Fibroblast of skin of left biceps (primary cell): ENCODE results near the gene PITPNC1.
A peak's percentile ranks its signal among the peaks of the same experiment; 100 is the strongest.
"Not testable (repeated sequence)": the region's sequence is repeated elsewhere in the genome, so short reads cannot be mapped to it uniquely, and the experiment has no call there.

Source experiments
- DNase-seq, 2 experiments: peaks; one replicate each; pipeline ENCODE4 v3.0.0-alpha.2; 2013; ENCODE audit warnings: low read depth in 2 of 2

PITPNC1 gene

GRCh38 chr17:67619555-67619954 lies 242.5 kb downstream of the PITPNC1 start:
- DNase-seq: no peak

DNA sequence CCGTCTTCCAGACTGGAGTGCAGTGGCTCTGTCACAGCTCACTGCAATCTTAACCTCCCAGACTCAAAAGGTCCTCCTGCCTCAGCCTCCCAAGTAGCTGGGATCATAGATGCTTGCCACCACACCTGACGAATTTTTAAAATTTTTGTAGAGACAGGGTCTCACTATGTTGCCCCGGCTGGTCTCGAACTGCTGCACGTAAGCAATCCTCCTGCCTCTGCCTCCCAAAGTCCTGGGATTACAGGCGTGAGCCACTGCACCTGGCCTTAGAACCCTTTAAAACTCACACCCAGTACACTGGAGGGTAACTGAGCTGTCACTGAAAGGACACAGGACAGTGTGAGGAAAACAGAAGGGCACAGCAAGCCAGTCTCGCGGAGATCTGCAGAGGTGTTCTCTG lies 243.0 kb downstream of the PITPNC1 start:
- DNase-seq: no peak

GRCh38 chr17:67620636-67621035 lies 243.6 kb downstream of the PITPNC1 start:
- no peak for DNase-seq

- no peak for DNase-seq
Observed at GRCh38 chr17:67623767-67624166, 246.7 kb downstream of the PITPNC1 start.

- no peak for DNase-seq
Observed at GRCh38 chr17:67624886-67625656, 248.0 kb downstream of the PITPNC1 start.

- DNase-seq: no peak
Observed at GRCh38 chr17:67625971-67626370, 248.9 kb downstream of the PITPNC1 start.

- DNase-seq: no peak
Observed at GRCh38 chr17:67628580-67629013, 251.5 kb downstream of the PITPNC1 start.

DNA sequence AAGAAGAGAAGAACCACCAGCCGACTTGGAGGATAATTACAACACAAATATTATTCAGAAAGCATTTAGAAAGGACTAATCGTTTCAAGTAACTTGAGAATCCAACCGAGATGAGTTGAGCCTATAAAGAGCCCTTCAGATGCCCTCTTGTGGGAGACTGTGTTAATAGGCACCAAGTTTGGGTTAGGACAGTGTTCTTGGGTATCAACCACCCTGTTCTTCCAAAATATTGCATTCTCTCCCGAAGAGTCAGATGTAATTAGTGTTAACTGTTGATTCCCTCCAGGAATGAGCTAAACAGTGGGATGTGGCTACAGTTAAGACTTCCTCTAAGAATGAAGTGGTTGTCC lies 252.9 kb downstream of the PITPNC1 start:
- DNase-seq: peak in 1 of 2 experiments; percentile 17

DNA sequence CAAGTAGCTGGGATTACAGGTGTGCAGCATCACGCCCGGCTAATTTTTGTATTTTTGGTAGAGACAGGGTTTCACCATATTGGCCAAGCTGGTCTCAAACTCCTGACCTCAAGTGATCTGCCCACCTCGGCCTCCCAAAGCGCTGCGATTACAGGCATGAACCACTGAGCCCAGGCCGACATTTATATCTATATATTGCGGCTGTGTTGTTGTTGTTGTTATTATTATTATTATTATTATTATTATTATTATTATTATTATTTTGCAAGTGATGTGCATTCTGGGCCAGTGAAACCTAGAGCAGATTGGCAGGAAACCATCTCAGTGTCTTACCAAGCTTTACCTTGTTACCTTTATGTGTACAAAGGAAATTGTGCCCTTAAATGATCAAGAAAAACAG lies 253.8 kb downstream of the PITPNC1 start:
- not testable (repeated sequence) for DNase-seq

- peak in 1 of 2 experiments; percentile 15 for DNase-seq
Observed at GRCh38 chr17:67632141-67632540, 255.1 kb downstream of the PITPNC1 start.

DNA sequence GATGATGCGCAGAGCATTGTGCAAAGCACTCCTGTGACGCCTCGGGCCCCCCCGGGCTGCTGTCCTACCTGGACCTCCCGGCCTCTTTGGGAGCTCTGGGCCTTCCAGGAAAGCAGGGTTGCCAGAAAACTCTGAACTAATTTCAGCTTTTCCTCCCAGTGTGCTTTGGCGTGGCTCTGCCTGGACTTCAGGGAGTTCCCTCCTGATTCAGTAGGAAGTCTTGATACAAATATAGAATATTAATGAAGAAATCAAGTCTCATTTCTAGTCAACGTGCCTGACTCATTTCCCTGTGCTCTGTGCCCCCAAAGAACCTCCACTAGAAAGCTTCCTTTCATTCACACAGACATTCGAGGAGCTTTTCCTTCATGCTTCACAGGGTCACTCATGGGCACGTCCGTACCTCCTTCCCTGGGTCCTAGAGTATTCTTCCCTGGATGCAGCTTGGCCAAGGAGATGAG lies 256.7 kb downstream of the PITPNC1 start:
- no peak for DNase-seq

- no peak for DNase-seq
Observed at GRCh38 chr17:67635681-67636080, 258.6 kb downstream of the PITPNC1 start.

DNA sequence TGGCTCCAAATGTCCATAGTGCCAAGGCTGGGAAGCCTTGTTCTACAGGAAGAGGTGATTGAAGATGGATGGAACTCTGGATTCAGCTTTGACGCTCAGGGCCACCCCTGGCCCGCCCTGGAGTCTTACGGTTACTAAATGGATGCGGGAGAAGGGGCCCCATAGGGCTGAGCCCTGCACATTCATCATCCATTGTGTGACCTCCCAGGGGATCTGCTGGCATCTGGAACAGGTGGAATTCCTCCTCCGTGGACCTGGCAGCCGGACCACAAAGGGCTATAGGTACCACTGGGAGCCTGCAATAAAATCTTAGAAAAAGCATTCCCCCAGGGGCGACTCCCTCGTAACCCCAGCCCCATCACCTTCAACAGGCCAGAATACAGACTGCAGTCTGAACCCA lies 259.2 kb downstream of the PITPNC1 start:
- DNase-seq: no peak

GRCh38 chr17:67636834-67637520 lies 259.9 kb downstream of the PITPNC1 start:
- DNase-seq: no peak

- no peak for DNase-seq
Observed at GRCh38 chr17:67637901-67638641, 261.0 kb downstream of the PITPNC1 start.

DNA sequence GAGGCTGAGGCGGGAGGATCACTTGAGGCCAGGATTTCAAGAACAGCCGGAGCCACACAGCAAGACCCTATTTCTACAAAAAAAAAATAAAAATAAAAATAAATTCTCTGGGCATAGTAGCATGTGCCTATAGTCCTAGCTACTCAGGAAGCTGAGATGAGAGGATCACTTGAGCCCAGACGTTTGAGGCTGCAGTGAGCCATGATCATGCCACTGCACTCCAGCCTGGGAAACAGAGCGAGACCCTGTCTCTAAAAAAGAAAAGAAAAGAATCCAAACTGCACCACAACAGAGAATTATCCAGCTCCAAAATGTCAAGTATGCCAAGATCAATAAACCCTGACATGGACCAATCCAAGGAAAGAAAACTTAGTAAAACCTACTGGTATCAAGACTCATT lies 261.8 kb downstream of the PITPNC1 start:
- DNase-seq: no peak

DNA sequence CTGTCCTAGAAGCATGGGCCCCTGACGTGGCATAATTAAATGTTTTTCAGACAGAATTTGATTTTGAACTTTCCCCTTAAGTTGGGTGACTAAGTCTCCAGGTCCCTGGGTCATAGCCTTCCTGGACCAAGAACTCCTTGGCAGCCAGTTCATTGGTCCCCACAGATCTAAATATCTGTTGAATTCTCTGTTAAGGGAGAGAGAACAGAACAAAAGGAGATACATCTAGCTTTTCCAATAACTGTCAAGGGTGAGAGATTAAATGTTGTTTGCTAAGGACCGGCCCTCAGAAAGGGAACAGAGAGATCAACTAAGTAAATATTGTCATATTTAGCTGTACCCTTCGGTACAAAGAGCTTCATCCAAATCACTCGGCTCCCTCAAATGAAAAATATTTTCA lies 262.5 kb downstream of the PITPNC1 start:
- no peak for DNase-seq

DNA sequence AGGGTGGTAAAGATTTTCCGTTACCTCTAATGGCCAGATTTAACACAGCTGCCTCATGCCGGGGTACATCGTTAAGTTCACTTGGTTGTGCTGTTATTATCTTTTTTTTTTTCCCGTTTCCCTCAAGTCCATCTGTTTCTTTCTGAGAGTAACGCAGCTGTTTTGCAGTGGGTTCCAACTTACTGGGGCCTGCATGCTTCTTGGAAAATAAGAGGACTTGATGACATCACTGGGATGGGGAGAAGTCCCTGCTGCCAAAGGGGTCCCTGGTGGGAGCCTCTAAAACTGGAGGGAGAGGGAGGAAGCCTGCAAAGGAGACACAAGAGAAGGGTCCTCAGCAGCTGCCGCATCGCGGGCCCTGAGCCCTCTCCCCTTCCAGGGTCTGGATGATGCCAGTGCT lies 262.9 kb downstream of the PITPNC1 start:
- no peak for DNase-seq

- no peak for DNase-seq
Observed at GRCh38 chr17:67642488-67642887, 265.4 kb downstream of the PITPNC1 start.

- no peak for DNase-seq
Observed at GRCh38 chr17:67644061-67644460, 267.0 kb downstream of the PITPNC1 start.

DNA sequence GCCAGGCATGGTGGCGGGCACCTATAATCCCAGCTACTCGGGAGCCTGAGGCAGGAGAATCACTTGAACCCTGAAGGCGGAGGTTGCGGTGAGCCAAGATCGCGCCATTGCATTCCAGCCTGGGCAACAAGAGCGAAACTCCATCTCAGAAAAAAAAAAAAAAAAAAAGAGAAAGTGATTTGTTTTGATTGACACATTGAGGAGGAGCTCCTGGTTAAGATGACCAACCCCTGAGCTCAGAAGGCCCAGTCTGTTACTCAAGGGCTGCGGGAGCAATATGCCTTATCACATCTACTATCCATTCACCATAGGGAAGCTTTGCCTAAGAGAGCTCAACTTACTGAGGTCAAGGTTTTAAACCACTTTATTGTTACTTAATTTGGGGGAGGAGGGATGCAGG lies 268.1 kb downstream of the PITPNC1 start:
- not testable (repeated sequence) for DNase-seq

GRCh38 chr17:67646472-67646871 lies 269.4 kb downstream of the PITPNC1 start:
- DNase-seq: no peak

DNA sequence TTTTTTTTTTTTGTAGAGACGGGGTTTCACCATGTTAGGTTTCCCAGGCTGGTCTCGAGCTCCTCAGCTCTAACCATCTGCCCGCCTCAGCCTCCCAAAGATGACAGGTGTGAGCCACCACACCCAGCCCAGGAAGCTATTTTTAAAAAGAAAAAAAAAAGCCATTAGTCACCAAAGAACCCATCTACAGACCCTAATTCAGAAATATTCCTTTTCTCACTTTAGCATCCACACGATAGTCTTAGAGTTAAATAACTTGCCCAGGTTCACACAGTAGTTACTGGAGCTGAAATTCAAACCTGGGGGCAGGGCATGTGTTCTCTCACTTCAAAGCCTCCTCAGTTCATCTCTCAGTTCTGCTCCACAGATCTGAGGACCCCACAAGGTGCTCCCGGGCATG lies 270.4 kb downstream of the PITPNC1 start:
- no peak for DNase-seq
